ENCODE results near the gene VSTM2A.

The VSTM2A gene

DNA sequence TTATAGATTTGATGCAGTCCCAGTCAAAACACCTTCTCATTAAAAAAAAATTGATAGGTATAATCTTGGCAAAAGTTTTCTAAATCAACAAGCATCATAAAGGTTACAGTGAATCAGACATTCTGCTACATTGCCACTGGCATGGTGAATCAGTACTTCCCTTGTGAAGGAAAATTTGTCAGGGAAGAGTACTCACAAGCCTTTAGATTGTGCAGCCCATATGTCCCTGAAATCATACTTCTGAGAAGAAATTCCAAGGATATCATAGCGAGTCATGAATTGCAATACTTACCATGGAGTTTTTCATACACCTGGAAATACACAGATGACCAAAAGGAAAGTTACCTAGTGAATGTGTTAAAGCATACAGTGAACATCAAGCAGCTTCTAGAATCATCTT is 17.2 kb downstream of the VSTM2A start:
- Histone ChIP-seq H3K4me1 (ENCODE audit: control insufficient read depth, insufficient read depth, low read length) (no peaks in the 10 kb centered on the region), H3K27ac (ENCODE audit: low read depth, low read length) (no peak overlapping the region), H3K9ac (ENCODE audit: low read length) (no peak overlapping the region), H3K36me3 (ENCODE audit: control insufficient read depth, insufficient read depth, low read length) (no peaks in the 10 kb centered on the region), H3K27me3 (ENCODE audit: control insufficient read depth, insufficient read depth, low read length) (no peaks in the 10 kb centered on the region), H3K4me3 (ENCODE audit: low read length) (no peak overlapping the region)

DNA sequence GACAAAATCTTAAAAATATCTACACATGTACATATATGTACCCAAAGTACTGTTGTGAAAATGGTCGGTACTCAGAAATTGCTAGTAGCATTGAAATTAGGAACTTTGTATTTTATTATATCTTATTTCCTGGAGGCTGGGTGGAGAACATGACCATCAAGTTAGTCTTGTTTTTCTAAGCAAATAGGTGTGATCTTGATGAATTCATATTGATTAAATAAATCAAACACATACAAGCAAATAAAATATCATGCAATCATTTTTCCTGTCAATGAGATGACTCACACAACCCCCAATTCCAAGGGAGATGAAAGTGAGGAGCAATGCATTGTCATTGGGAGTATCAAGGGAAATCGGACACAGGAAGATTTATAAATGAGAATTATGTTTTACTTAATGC is 18.0 kb downstream of the VSTM2A start:
- H3K27ac ChIP-seq (ENCODE audit: low read depth, low read length) = no peak overlapping the region
- H3K9ac ChIP-seq (ENCODE audit: low read length) = no peak overlapping the region
- no peaks in the 10 kb centered on the region for H3K36me3 ChIP-seq (ENCODE audit: control insufficient read depth, insufficient read depth, low read length)
- H3K27me3 ChIP-seq (ENCODE audit: control insufficient read depth, insufficient read depth, low read length) = no peaks in the 10 kb centered on the region
- H3K4me3 ChIP-seq (ENCODE audit: low read length) = no peak overlapping the region
- H3K4me1 ChIP-seq (ENCODE audit: control insufficient read depth, insufficient read depth, low read length) = no peaks in the 10 kb centered on the region

DNA sequence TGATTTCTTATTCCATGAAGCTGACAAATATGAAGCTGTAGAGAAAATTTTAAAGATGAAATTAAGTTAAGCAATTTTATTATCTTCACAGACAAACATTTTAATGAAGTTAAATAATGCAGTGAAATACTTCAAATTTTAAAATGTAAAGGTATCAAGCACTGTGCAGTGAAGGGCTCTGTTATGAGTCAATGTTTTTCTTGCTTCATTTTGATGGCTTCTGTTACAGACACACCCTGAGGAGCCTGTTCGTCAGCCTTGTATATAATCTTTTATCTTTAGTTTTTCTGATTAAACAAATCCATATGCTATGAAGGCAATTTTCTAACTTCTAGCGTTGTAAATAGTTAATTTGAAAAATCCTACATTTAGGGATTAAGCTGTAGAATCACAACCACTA is 18.5 kb downstream of the VSTM2A start:
- no peaks in the 10 kb centered on the region for H3K4me1 ChIP-seq (ENCODE audit: control insufficient read depth, insufficient read depth, low read length)
- no peak overlapping the region for H3K27ac ChIP-seq (ENCODE audit: low read depth, low read length)
- no peak overlapping the region for H3K9ac ChIP-seq (ENCODE audit: low read length)
- H3K36me3 ChIP-seq (ENCODE audit: control insufficient read depth, insufficient read depth, low read length) = no peaks in the 10 kb centered on the region
- H3K4me3 ChIP-seq (ENCODE audit: low read length) = no peak overlapping the region
- H3K27me3 ChIP-seq (ENCODE audit: control insufficient read depth, insufficient read depth, low read length) = no peaks in the 10 kb centered on the region

DNA sequence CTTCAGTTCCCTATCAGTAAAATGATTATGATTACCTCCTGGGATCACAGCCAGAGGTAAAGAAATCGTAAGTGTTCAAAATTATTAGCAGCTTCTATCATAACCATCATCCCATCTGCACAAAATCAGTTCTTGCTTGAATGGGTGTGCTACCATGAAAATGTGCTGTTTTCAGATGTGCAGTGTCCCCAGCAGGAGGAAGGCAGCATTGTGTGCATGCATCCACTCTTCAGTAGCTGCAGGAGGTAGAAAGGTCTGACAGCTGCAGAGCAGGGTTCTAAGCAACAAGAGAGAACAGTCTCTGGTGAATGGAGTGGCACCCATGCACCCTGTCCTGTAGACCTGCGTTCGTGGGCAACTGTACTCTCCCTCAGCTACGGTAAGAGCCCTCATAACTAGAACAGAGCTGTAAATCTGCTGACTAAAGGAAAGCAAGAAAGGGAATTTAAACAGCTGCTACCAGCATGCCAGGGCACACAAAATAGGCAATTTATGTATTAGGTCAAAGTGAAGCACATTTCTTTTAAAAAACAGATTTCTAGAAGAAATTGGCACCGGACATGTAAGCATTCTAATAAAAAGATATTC is 21.2 kb downstream of the VSTM2A start:
- H3K27ac ChIP-seq (ENCODE audit: low read depth, low read length) = no peak overlapping the region
- no peak overlapping the region for H3K4me3 ChIP-seq (ENCODE audit: low read length)
- H3K27me3 ChIP-seq (ENCODE audit: control insufficient read depth, insufficient read depth, low read length) = no peaks in the 10 kb centered on the region
- no peaks in the 10 kb centered on the region for H3K4me1 ChIP-seq (ENCODE audit: control insufficient read depth, insufficient read depth, low read length)
- no peaks in the 10 kb centered on the region for H3K36me3 ChIP-seq (ENCODE audit: control insufficient read depth, insufficient read depth, low read length)
- no peak overlapping the region for H3K9ac ChIP-seq (ENCODE audit: low read length)

DNA sequence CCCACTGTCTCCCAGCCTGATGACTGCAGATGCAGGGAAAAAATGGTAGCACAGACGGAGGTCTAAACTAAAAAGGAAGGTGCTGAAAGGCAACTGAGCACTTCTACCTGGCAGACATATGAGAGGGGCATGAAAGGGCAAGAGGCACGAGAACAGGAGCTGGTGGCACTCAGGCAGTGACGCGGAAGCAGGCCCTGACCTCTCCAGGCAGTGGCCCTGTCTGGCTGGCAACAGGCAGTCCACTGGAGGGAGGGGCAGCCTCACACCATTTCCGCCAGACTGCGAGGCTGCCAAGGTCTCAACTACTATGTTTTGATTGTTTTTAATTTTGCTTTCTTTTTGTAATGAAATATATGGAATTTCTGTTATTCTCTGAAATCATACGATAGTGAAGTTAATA is 23.3 kb downstream of the VSTM2A start:
- Histone ChIP-seq H3K36me3 (ENCODE audit: control insufficient read depth, insufficient read depth, low read length) (no peaks in the 10 kb centered on the region), H3K9ac (ENCODE audit: low read length) (no peak overlapping the region), H3K4me1 (ENCODE audit: control insufficient read depth, insufficient read depth, low read length) (no peaks in the 10 kb centered on the region), H3K27ac (ENCODE audit: low read depth, low read length) (no peak overlapping the region), H3K4me3 (ENCODE audit: low read length) (no peak overlapping the region), H3K27me3 (ENCODE audit: control insufficient read depth, insufficient read depth, low read length) (no peaks in the 10 kb centered on the region)

DNA sequence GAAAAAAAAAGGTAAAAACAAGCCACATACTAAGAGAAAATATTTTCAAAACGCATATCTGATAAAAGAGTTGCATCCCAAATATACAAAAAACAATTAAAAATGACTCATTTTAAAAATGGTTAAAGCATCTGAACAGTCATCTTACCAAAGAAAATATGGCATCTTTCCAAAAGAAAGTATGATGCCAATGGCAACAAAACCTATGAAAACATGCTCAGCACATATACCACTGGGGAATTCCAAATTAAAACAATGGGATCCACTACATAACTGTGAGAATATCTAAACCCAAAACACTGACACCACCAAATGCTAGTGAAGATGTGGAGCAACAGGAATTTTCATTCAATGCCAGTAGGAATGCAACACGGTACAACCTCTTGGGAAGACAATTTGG is 39.3 kb downstream of the VSTM2A start:
- Histone ChIP-seq H3K4me3 (ENCODE audit: low read length) (no peak overlapping the region), H3K4me1 (ENCODE audit: control insufficient read depth, insufficient read depth, low read length) (no peaks in the 10 kb centered on the region), H3K27ac (ENCODE audit: low read depth, low read length) (no peak overlapping the region)

DNA sequence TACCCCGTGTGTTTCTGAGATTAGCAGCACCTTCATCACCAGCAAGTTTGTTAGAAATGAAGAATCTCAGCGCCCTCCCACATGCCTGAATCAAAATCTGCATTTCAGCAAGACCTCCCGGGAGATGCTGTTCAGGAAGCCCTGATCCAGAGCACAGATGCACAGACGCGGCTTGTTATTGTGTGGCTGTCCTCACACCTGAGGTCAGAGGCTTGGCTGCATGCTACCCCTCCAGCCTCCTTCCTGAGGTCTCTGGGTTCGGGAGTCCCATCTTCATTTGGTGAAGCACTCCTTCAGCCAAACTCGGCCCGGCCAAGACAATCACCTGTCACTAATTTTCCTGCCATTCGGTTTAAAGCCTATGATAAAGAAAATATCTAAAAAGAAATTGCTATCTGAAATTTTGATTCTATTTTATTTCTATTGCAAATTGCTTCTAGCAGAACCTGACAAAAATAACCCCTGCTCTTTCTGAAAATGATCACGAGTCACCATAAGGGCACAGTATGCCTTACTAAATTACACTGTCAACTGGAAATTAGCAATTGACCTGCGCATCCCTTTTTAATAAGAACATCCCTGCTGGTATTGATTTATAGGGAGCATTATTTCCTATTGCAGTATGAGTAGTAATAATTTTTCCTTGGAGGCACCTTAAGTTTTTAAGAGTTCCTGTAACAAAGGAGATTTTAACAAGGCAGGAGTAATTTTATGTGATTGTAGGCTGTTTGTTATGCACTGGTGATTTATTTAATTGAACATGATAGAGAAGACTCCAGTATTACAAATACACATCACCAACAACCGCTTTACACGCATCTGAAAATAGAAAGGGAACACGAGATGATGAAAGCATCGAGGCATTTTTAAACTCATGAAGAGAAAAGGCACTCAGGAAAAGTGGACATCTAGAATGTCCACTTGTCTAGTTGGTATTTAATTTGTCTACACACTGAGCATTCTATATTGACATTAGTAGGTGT is 49.5 kb downstream of the VSTM2A start:
- Histone ChIP-seq H3K4me1 (ENCODE audit: control insufficient read depth, insufficient read depth, low read length) (no peaks in the 10 kb centered on the region), H3K9ac (ENCODE audit: low read length) (no peak overlapping the region), H3K4me3 (ENCODE audit: low read length) (no peak overlapping the region), H3K27ac (ENCODE audit: low read depth, low read length) (no peak overlapping the region), H3K27me3 (ENCODE audit: control insufficient read depth, insufficient read depth, low read length) (no peaks in the 10 kb centered on the region), H3K36me3 (ENCODE audit: control insufficient read depth, insufficient read depth, low read length) (no peaks in the 10 kb centered on the region)

More for the DNA sequence above, 39.3 kb downstream of the VSTM2A start:
- Histone ChIP-seq H3K9ac (ENCODE audit: low read length) (no peak overlapping the region), H3K36me3 (ENCODE audit: control insufficient read depth, insufficient read depth, low read length) (no peaks in the 10 kb centered on the region), H3K27me3 (ENCODE audit: control insufficient read depth, insufficient read depth, low read length) (no peaks in the 10 kb centered on the region)

DNA sequence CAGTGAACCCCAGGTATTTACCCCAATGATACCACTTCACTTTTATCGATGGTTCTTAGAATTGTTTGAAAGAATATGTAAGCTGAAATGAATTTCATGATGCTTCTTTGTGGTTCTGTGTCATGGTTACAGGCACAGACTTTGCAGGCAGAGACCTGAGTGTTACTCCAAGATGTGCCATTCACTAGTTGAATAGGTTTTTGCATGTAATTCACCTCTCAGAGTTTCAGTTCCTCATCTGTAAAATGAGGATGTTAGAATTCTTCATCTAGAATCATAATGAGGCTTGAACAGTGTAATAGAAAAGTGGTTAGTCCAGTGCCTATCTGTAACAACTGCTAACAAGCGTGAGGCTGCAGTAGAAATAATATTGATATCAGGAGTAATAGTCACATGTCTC is 54.6 kb downstream of the VSTM2A start:
- no peak overlapping the region for H3K4me3 ChIP-seq (ENCODE audit: low read length)
- no peaks in the 10 kb centered on the region for H3K27me3 ChIP-seq (ENCODE audit: control insufficient read depth, insufficient read depth, low read length)
- H3K4me1 ChIP-seq (ENCODE audit: control insufficient read depth, insufficient read depth, low read length) = no peaks in the 10 kb centered on the region
- no peak overlapping the region for H3K9ac ChIP-seq (ENCODE audit: low read length)
- H3K27ac ChIP-seq (ENCODE audit: low read depth, low read length) = no peak overlapping the region
- no peaks in the 10 kb centered on the region for H3K36me3 ChIP-seq (ENCODE audit: control insufficient read depth, insufficient read depth, low read length)

DNA sequence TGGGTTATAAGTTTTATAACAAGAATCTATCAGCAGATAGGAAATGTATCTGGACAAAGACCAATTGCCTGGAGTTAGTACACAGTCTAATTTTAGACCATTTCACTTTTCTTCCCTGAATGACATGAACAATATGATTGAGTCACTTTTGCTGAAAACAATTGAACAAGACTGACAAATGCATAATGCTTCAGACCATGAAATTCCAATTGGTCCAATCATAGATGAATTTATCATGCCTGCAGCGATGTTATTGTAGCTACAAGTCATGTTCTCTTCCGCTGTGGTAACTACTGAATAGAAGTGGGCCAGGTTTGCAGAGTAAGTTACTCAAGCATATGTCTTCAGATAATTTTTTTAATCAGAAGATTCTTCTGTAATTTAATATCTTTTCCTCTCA is 73.4 kb downstream of the VSTM2A start:
- Histone ChIP-seq H3K27me3 (ENCODE audit: control insufficient read depth, insufficient read depth, low read length) (no peaks in the 10 kb centered on the region), H3K4me1 (ENCODE audit: control insufficient read depth, insufficient read depth, low read length) (no peaks in the 10 kb centered on the region), H3K9ac (ENCODE audit: low read length) (no peak overlapping the region), H3K27ac (ENCODE audit: low read depth, low read length) (no peak overlapping the region), H3K4me3 (ENCODE audit: low read length) (no peak overlapping the region), H3K36me3 (ENCODE audit: control insufficient read depth, insufficient read depth, low read length) (no peaks in the 10 kb centered on the region)
